Measurements from ENCODE around the gene ITGB3BP. TPM values are rescaled to one million over a fixed set of nuclear protein-coding genes. Genes with fewer than 3 reads are reported as not detected.

ITGB3BP gene
- total RNA-seq, 1 experiment from 2014 or later, result 50.2 TPM

GRCh38 chr1:63401945-63402344 lies 121.1 kb downstream of the ITGB3BP start:
- ATAC-seq, result no peak
- Histone ChIP-seq H3K9ac (ENCODE audit: low read length) (no peak overlapping the region), H4K20me1 (ENCODE audit: insufficient read depth) (no peaks in the 10 kb centered on the region), H3K9me3 (ENCODE audit: control insufficient read depth in 1 of 2, insufficient read depth in 1 of 2, low read depth in 1 of 2, low read length in 2 of 2) (no peaks in the 10 kb centered on the region), H3K4me2 (ENCODE audit: low read length) (no peak overlapping the region), H3K27me3 (ENCODE audit: insufficient read depth, low read length) (no peaks in the 10 kb centered on the region), H3K36me3 (ENCODE audit: control insufficient read depth in 1 of 2, insufficient read depth in 2 of 2, low read length in 2 of 2) (no peaks in the 10 kb centered on the region), H2AFZ (ENCODE audit: low read depth, low read length, poor library complexity, severe bottlenecking) (no peak overlapping the region), H3K9me2 (ENCODE audit: insufficient read depth) (no peaks in the 10 kb centered on the region), H3K4me3 (replicated peaks in 1 of 2; ENCODE audit: low read depth in 1 of 2, low read length in 2 of 2) (no peak overlapping the region), H3K4me1 (ENCODE audit: control insufficient read depth in 1 of 2, insufficient read depth in 2 of 2, low read length in 2 of 2) (no peaks in the 10 kb centered on the region), H3K79me2 (ENCODE audit: insufficient read depth, low read length) (no peaks in the 10 kb centered on the region), H3K27ac (ENCODE audit: low read depth, low read length) (no peak overlapping the region)
- TF ChIP-seq RAD21 (IDR thresholded peaks at IDR 0.05; ENCODE audit: low read depth) (no peak), SIN3A (IDR thresholded peaks at IDR 0.05; ENCODE audit: low read depth) (no peak)
- ChIA-PET POLR2A (no interaction called here), CTCF (no interaction called here), RAD21 (ENCODE audit: low non-redundant PET in 1 of 2, low total read pairs in 2 of 2, uncharacterized antibody in 2 of 2, unreplicated experiment in 2 of 2) (no interaction called here)
- intact Hi-C loops (cut with micrococcal nuclease), result no loop called here
- no peak for DNase-seq (ENCODE audit: low read depth, low spot score)
- BruUV-seq (replicated peaks), result no TSS peak

Other genes with a start within 250 kb of the ITGB3BP start
- gene FOXD3, start 200.7 kb downstream of the ITGB3BP start, total RNA-seq (2021; ENCODE audit: unreplicated experiment), result 0.17 TPM
- gene ALG6, start 155.6 kb downstream of the ITGB3BP start, total RNA-seq (2021; ENCODE audit: unreplicated experiment), result 14.7 TPM
- gene EFCAB7, start 300 bp upstream of the ITGB3BP start, total RNA-seq (2021; ENCODE audit: unreplicated experiment), result 6.0 TPM
- gene PGM1, start 70.2 kb upstream of the ITGB3BP start, total RNA-seq (2021; ENCODE audit: unreplicated experiment), result 54.6 TPM

Measured in HCT116 (cell line).